GM13977 (cell line): ENCODE measurements around the gene L3MBTL1.
A peak's percentile ranks its signal among the peaks of the same experiment; 100 is the strongest.

Experiments
- DNase-seq: peaks from one replicate; pipeline ENCODE4 v3.0.0; 2012; ENCODE audit warnings: low spot score
- CTCF ChIP-seq: IDR thresholded peaks from 2 replicates; pipeline ENCODE4 v1.5.1; 2012; ENCODE audit warnings: mild to moderate bottlenecking, control low read depth; ENCODE audit not compliant: insufficient read depth; ENCODE audit errors: extremely low read depth, missing control alignments
- in situ Hi-C: fragments of 300-500 bp; cut with MboI; formaldehyde crosslinking; loops from one replicate; pipeline ENCODE4 v1.12.0; 2022; ENCODE audit warnings: low sequenced_read_pairs, low pct_unique_long_range_greater_than_20kb, mixed read lengths, inconsistent platforms; ENCODE audit not compliant: unreplicated experiment

L3MBTL1 gene

GRCh38 chr20:43507150-43508080 is at the start of gene L3MBTL1:
Gene L3MBTL1, plus strand, starts transcription at chr20:43507697. Its CDS starts 5,807 bp downstream, at chr20:43513504.
- in situ Hi-C loops = no loop called here
- peak; percentile 1 for TF ChIP-seq CTCF
- DNase-seq = peak; percentile 83

DNA sequence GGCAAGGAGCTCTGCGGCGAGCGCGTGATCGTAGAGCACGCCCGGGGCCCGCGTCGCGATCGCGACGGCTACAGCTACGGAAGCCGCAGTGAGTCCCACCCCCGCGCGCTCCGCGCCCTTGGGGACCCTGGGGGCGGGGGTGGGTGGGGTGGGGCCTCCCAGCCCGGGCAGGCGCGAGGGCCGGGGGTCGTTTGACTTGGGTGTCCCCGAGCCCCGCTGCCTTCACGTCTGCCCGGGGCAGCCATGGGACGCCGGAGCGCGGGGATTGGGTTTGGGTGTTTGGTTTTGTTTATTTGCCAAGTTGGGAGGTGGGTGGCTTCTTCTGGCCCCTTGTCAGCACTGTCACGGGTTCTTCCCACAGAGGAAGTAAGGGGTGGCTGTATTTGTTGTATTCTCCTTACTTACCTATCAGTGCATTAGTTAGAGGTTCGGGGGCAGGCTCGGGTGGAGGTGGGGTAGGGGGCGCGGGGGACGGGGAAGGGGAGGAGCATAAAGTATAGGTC is 49.0 kb upstream of the L3MBTL1 start:
- no peak for TF ChIP-seq CTCF
- in situ Hi-C loops = no loop called here
- DNase-seq = no peak

DNA sequence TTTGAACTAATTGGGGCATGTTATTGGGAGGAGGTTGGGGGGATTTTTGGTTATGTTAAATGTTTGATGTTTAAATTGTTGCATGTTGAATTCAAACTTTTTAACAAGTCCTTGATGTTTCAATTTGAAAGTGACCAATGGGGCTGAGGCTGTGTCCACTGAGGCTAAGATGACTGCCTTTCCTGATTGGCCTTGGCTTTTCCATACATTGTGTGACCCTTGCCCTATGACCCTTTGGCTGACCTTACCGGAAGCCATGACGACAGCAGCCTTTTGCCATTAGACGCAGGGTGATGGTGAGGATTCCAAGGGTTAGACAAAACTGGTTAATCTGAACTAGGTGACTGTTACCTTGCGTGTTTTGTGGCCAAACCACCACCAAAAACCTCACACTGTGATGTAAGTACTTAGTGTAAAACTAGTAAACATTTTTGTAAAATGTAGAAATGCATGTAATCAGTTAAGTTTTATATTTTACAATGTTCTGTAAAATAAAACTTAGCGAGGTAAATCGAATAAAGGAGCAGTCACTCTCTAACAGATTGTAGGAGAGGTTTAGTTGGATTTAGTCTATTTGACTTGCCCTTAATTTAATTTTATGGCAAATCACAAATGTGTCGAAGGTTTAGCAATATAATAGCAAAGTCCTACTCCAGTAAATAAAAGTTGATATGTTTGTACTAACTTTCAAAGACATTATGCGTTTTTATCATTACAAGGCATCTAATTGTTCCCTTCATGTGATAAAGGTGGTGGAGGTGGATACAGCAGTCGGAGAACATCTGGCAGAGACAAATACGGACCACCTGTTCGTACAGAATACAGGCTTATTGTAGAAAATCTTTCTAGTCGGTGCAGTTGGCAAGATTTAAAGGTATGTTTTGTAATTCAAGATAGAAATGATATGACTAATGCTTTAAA is 48.2 kb upstream of the L3MBTL1 start:
- no peak for DNase-seq

DNA sequence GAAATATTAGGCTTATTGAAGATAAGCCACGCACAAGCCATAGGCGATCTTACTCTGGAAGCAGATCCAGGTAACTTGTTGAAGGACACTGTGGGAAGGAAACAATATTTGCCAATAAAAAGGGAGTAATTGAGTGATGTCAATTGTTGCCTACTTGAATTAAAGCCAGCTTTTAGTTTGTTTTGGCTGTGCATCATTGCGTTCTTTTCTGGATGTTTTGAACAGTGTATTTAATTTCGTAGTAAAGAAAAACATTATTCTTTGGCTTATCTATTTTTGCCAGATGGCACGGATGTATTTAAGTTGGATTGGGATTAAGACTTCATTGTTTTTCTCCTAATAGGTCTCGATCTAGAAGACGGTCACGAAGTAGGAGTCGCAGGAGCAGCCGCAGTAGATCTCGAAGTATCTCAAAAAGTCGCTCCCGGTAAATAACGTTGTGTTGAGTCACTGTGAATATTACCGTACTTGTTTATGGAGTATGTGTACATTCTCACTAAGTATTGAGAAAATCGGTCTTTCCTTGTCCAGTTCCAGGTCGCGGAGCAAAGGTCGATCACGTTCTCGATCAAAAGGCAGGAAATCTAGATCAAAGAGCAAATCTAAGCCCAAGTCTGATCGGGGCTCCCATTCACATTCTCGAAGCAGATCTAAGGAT is 47.2 kb upstream of the L3MBTL1 start:
- in situ Hi-C loops = no loop called here
- no peak for DNase-seq
- TF ChIP-seq CTCF = no peak

More for the DNA sequence above, 48.2 kb upstream of the L3MBTL1 start:
- no peak for TF ChIP-seq CTCF
- in situ Hi-C loops = no loop called here

DNA sequence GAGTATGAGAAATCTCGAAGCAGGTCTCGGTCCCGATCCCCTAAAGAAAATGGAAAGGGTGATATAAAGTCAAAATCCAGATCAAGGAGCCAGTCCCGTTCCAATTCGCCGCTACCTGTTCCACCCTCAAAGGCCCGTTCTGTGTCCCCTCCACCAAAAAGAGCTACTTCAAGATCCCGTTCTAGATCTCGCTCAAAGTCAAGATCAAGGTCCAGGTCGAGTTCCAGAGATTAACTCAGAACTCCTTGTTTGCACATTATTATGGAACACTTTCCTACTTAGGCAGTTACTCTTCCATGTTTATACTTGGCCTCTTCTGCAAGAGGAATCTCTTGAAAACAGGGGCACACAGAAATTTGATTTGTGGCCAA is 46.7 kb upstream of the L3MBTL1 start:
- in situ Hi-C loops = no loop called here
- no peak for DNase-seq
- TF ChIP-seq CTCF = no peak
